Left kidney (tissue), 2 donors: ENCODE measurements around the gene PLA2G2F. TPM values are rescaled to one million over a fixed set of nuclear protein-coding genes. Genes with fewer than 3 reads are reported as not detected.

Experiments used
- DNase-seq: peaks from one replicate; pipeline ENCODE4 v3.0.0-alpha.2; 2013
- polyA plus RNA-seq: library from polyadenylated mRNA; unstranded; fragments of 120-200 nt; gene quantifications from one replicate; pipeline ENCODE4 v1.2.1, GENCODE V29; 2013; ENCODE audit not compliant: insufficient read length

Gene PLA2G2F
- polyA plus RNA-seq, 1 donor, result 0.37 TPM

GRCh38 chr1:20141466-20141865 lies 2.3 kb downstream of the PLA2G2F start:
- no peak for DNase-seq

DNA sequence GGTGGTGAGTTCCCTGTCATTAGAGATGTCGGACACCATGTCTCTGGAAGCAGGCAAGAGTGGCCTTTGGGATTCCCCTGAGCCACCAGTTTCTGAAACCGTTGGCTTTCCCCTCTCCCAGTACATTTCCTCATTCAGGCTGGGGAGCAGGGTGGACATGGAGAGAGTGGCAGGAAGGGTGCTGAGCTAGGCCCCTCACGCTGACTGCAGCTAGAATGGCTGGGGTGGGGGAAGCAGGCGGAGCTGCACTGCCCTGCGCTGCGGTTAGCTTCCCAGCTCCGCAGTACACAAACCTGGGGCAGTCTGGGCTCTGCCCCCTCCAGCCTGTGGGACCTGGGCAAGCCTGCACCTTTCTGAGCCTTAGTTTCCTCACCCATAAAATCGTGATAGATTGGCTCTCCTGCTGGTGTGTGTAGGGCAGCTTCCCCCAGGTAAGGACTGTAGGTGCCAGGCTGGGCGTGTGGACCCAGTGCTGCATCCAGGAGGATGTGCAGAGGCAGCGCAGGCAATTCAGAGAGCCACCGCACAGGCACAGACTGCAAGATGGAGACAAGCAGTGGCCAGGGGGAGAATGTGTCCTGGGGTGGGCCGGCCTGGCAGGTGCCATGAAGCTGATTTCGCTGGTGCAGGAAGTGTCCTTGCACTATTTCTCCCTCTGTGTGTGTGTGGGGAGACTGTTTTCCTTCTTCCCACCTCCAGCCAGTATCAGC lies 3.0 kb downstream of the PLA2G2F start:
- DNase-seq, result no peak

DNA sequence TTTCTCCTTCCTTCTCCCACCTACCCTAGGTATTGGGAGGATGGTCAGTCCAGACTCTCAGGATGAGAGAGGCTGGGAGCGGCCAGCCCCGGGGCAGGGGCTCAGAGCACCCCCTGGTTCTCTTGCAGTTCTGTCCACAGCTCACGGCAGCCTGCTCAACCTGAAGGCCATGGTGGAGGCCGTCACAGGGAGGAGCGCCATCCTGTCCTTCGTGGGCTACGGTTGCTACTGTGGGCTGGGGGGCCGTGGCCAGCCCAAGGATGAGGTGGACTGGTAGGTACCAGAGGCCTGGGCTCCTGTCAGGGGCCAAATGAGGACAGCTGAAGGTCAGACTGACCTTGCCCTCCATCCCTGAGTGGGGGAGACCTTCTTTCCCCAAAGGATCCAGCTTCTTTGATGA lies 4.2 kb downstream of the PLA2G2F start:
- DNase-seq, result no peak

DNA sequence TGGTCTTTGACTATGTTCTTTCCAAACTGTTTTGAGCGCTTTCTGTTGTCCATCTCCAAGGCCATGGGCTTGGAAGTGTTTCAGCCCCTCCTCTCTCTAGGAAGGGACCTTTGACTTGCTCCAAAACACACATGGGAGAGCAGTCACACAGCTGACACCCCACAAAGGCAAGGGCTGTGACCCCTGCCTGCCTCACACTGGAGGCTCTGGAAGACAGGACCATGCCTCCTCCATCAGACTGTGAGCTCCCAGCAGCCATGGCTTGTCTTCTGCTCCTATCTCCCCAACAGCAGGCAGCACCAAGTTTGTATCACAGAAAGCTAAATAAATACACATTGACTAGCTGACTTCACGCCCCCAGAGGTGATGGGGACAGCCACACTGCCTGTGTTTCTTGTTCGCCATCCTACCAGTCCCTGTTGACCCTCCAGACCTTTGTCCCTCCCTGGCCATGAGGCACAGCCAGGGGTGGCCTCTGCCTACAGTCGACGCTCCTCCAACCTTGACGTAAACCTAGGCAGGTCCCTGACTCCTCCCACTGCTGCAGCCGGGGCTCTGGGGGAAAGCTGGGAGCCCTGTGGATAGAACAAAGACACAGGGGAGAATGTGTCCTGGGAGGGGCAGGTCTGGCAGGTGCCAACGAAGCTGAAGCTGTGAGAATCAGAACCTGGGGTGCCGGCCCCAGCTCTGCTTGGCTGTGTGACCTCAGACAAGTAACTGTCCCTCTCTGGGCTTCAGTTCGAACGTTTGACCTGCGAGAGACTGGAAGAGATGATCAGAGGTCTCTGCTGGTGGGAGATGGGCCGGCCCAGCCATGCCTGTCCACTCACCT lies 4.8 kb downstream of the PLA2G2F start:
- no peak for DNase-seq

GRCh38 chr1:20147846-20148570 lies 8.9 kb downstream of the PLA2G2F start:
- DNase-seq, result no peak

DNA sequence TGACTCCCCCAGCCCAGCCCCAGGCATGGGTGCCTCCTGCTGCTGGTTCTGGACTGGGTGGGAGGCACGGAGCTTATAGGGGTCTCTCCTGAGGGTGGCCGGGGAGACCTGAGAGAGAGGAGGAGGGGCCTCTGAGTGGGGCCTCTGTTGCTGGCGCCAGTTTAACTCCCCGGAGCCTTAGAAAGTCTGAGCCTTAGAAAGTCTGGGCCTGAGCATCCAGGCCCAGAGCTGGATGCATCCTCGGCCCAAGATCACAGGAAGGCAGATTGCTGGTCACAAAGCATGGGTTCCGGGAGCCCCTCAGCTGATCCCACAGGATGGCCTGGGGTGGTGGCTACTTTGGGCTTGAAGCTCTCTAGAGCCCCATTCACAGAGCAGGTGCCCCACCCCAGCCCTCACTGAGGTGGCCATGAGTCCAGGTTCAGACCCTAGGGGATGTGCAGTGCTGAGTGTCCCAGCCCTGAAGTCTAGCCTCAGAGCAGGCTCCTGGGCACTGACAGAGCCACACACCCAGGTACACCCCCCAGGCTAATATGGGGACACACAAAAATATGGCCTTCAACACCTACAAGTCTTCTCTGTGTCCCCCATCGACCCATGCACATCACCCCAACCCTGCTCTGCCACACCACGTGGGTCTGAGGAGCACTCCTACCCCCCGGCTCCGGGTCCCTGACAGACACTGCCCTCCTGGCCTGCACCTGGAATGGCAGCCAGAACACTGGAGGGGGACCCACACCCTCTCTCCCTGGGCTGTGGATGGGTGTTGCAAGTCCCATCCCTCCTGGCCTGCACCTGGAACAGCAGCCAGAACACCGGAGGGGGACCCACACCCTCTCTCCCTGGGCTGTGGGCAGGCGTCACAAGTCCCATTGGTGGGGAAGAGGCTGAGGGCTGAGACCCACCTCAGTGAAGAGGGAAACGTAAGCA lies 9.7 kb downstream of the PLA2G2F start:
- no peak for DNase-seq

DNA sequence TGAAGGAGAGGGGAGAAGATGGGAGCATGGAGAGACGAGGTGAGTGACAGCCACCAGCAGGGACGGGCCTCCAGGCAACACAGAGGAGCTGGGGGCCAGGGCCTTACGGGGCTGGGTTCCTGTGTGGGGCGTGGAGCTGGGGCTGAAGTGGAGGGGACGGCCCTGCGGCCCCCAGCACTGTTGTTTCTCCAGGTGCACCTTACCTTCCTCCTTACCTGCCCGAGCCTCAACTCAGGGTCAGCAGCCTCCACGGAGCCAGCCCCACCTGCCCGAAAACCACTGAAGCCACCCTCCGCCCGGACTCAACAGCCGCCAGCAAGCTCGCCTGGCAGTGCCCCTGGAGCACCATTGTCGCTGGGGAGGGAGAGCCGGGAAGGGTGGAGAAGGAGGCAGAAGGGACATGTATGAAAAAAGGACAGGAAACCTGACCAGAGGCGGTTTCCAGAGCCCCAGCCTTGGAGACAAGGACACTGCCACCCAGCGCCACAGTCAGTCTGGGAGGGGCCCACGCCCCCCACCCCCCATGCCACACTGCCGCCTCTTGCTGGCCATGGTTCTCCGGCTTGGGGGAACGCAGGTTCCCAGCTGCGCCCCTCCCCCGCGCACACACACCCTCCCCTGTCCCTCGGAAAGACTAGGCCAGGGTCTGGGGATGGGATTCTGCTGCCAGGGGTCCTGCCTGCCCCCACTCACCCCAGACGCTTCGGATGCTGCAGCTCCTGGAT lies 10.6 kb downstream of the PLA2G2F start:
- DNase-seq, result no peak

- no peak for DNase-seq
Observed at GRCh38 chr1:20150326-20150705, 11.2 kb downstream of the PLA2G2F start.

- no peak for DNase-seq
Observed at GRCh38 chr1:20150969-20151368, 11.8 kb downstream of the PLA2G2F start.

GRCh38 chr1:20151906-20152598 lies 12.9 kb downstream of the PLA2G2F start:
- peak; percentile 54 for DNase-seq

DNA sequence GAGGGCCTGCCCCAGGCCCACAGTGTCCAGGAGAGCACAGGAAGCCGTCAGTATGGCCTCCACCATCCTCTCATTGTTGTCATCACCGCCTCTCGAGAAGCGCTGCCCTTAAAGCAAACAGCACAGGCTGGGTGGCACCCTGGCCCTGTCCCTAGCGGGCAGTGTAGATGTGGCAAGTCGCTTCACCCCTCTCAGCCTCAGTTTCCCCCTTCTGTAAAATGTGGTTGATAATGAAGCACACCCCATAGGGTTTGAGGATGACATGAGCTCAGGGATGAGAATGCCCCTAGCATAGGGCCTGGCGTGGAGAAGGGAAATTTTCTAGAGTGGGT lies 13.4 kb downstream of the PLA2G2F start:
- DNase-seq, result no peak

DNA sequence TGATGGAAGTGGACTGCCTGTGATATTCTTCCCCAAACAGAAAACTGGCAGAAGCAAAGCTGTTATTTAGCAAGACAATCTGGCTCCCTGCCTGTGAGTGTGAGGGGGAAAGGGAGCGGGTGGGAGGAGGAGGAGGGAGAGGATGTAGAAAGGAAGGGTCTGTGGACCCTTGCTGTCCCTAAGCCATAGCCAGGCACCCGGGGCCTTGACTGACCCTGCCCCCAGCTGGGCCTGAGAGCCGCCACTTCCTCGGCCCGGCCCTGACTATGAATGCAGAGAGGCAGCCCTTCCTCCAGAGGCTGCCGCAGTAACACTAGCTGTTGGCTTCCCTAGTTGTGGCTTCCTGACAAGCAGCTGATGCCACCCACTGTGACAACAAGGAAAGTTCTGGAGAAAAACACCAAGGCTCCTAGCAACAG lies 13.9 kb downstream of the PLA2G2F start:
- no peak for DNase-seq

- no peak for DNase-seq
Observed at GRCh38 chr1:20154301-20154831, 15.2 kb downstream of the PLA2G2F start.

DNA sequence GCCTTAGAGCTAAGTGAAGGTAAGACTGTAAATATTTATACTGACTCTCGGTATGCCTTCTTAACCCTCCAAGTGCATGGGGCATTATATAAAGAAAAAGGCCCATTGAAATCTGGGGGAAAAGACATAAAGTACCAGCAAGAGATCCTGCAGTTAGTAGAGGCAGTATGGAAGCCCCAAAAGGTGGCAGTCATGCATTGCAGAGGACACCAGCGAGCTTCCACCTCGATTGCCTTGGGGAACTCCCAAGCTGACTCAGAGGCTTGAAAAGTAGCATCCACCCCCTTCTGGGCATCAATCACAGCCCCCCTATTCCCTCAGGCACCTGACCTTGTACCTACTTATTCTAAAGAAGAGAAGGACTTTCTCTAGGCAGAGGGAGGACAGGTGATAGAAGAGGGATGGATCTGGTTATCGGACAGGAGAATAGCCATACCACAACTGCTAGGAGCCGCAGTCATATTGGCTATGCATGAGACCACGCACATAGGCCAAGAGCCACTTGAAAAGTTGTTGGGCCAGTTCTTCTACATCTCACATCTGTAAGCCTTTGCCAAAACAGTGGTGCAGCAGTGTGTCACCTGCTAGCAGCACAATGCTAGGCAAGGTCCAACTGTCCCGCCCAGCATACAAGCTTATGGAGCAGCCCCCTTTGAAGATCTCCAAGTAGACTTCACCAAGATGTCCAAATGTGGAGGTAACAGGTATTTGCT lies 19.4 kb downstream of the PLA2G2F start:
- no peak for DNase-seq

- DNase-seq, result no peak
Observed at GRCh38 chr1:20160034-20160433, 20.9 kb downstream of the PLA2G2F start.

DNA sequence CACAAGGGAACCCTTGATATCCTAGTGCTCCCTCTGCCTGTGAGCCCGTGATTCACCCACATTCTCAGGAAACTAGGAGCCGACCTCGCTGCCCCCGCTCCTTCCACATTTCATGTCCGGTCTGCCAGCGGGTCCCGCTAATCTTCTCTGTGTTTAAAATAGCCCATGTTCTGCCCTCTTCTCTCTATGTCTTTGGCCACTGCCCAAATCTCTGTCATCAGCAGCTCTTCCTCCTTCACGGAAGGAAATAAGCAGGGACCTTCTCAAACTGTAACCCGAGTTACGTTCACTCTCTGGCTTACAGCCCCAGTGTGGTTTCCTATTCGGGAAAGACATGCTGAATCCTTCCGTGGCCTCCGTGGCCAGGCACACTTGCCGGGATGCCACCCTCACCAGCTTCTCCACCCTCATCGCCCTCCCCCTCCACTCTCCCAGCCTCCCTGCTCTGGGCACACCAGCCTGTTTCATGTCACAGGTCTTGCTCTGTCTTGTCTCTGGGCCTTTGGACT lies 25.6 kb downstream of the PLA2G2F start:
- no peak for DNase-seq

GRCh38 chr1:20165522-20165951 lies 26.4 kb downstream of the PLA2G2F start:
- no peak for DNase-seq

DNA sequence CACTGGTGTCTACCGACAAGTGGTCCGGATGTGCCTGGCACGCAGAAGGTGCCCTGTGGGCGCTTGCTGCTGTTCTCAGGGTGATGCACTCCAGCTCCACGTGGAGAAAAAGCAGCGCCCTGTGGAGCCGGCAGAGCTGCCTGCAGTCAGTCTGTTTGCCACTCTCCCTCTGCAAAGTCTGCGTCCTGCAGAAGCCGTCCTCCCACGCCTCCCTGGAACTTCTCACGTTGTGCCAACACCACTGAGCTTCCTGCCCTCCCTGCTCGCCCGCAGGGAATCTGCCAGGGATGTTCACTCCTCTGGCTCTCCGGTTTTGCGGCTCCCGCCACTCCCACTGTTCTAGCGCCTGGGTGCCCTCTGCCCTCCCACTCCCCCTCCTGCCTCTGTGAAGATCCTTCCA lies 26.9 kb downstream of the PLA2G2F start:
- no peak for DNase-seq

DNA sequence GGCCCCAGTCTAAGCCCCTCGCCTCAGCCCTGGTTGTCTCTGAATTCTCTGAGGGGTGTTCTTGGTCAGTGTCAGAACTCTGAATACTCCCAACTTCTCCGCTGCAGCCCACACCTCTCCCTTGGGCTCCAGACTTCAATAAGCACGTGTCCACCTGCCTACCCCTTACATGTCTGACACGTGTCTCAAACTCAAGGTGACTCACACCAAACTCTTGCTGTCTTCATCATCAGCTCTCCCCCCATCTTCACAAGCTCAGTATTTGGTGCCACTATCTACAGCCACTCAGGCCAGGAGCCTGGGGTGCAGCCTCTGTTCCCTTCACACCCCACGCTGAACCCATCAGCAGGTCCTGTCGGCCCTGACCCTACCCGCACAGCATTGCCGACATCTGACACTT lies 28.0 kb downstream of the PLA2G2F start:
- DNase-seq, result no peak
